H1 (cell line): ENCODE results near the gene TIMM10. TPM values are rescaled to one million over a fixed set of nuclear protein-coding genes. Genes with fewer than 3 reads are reported as not detected.

Experiments used
- polyA plus RNA-seq, 7 experiments: library from polyadenylated mRNA; depleted of rRNA in 3 of 7; stranded (reverse) in 5 of 7; unstranded in 2 of 7; fragments of >200 nt in 5 of 7; fragments of 200-250 nt in 2 of 7; gene quantifications; 1 replicate in 5 of 7; 2 replicates in 1 of 7; 4 replicates in 1 of 7; pipeline versions ENCODE4 v1.2.1 to v1.2.3, GENCODE V29; 2011 to 2013; ENCODE audit warnings: missing spikeins in 2 of 7, mixed read lengths in 2 of 7
- total RNA-seq: library from RNA; stranded (reverse); fragmentation: NEBNext Ultra II Directional; extraction: Animal tissue kit (Norgen Biotek cat#: 25700); gene quantifications from 2 replicates; pipeline ENCODE4 v1.2.1, GENCODE V29; 2021
- TF ChIP-seq, protein P1 (sequence below): fragments of 300-600 bp; sonication (generic); IDR thresholded peaks from 2 replicates; pipeline ENCODE4 v1.7.1; 2012; ENCODE audit warnings: low read length, moderate library complexity, mild to moderate bottlenecking, inconsistent platforms; ENCODE audit not compliant: insufficient replicate concordance

Gene TIMM10
- total and polyA plus RNA-seq, 2 of the 8 experiments (the other 6 are each of a cell fraction or from before 2014, with no cell fraction given) = 117 to 227 TPM

DNA sequence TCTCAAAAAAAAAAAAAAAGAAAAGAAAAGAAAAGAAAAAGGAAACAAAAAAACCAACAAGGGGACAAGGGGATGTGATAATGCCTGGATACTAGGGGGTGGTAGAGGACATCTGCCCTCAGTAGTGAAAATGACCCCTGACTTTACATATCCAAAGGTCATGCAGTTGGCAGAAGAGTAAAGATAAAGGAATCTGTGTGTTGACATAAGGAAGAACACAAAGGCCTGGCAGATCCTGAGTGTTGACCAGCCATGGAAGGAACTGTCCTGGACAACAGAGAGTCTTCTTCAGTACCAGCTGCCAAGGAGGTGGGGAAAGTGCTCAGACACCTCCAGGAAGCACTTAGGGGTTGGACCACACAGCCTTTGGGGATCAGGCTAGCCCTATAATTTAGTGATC is 27.7 kb downstream of the TIMM10 start (continued):
- TF ChIP-seq, protein P1, sequence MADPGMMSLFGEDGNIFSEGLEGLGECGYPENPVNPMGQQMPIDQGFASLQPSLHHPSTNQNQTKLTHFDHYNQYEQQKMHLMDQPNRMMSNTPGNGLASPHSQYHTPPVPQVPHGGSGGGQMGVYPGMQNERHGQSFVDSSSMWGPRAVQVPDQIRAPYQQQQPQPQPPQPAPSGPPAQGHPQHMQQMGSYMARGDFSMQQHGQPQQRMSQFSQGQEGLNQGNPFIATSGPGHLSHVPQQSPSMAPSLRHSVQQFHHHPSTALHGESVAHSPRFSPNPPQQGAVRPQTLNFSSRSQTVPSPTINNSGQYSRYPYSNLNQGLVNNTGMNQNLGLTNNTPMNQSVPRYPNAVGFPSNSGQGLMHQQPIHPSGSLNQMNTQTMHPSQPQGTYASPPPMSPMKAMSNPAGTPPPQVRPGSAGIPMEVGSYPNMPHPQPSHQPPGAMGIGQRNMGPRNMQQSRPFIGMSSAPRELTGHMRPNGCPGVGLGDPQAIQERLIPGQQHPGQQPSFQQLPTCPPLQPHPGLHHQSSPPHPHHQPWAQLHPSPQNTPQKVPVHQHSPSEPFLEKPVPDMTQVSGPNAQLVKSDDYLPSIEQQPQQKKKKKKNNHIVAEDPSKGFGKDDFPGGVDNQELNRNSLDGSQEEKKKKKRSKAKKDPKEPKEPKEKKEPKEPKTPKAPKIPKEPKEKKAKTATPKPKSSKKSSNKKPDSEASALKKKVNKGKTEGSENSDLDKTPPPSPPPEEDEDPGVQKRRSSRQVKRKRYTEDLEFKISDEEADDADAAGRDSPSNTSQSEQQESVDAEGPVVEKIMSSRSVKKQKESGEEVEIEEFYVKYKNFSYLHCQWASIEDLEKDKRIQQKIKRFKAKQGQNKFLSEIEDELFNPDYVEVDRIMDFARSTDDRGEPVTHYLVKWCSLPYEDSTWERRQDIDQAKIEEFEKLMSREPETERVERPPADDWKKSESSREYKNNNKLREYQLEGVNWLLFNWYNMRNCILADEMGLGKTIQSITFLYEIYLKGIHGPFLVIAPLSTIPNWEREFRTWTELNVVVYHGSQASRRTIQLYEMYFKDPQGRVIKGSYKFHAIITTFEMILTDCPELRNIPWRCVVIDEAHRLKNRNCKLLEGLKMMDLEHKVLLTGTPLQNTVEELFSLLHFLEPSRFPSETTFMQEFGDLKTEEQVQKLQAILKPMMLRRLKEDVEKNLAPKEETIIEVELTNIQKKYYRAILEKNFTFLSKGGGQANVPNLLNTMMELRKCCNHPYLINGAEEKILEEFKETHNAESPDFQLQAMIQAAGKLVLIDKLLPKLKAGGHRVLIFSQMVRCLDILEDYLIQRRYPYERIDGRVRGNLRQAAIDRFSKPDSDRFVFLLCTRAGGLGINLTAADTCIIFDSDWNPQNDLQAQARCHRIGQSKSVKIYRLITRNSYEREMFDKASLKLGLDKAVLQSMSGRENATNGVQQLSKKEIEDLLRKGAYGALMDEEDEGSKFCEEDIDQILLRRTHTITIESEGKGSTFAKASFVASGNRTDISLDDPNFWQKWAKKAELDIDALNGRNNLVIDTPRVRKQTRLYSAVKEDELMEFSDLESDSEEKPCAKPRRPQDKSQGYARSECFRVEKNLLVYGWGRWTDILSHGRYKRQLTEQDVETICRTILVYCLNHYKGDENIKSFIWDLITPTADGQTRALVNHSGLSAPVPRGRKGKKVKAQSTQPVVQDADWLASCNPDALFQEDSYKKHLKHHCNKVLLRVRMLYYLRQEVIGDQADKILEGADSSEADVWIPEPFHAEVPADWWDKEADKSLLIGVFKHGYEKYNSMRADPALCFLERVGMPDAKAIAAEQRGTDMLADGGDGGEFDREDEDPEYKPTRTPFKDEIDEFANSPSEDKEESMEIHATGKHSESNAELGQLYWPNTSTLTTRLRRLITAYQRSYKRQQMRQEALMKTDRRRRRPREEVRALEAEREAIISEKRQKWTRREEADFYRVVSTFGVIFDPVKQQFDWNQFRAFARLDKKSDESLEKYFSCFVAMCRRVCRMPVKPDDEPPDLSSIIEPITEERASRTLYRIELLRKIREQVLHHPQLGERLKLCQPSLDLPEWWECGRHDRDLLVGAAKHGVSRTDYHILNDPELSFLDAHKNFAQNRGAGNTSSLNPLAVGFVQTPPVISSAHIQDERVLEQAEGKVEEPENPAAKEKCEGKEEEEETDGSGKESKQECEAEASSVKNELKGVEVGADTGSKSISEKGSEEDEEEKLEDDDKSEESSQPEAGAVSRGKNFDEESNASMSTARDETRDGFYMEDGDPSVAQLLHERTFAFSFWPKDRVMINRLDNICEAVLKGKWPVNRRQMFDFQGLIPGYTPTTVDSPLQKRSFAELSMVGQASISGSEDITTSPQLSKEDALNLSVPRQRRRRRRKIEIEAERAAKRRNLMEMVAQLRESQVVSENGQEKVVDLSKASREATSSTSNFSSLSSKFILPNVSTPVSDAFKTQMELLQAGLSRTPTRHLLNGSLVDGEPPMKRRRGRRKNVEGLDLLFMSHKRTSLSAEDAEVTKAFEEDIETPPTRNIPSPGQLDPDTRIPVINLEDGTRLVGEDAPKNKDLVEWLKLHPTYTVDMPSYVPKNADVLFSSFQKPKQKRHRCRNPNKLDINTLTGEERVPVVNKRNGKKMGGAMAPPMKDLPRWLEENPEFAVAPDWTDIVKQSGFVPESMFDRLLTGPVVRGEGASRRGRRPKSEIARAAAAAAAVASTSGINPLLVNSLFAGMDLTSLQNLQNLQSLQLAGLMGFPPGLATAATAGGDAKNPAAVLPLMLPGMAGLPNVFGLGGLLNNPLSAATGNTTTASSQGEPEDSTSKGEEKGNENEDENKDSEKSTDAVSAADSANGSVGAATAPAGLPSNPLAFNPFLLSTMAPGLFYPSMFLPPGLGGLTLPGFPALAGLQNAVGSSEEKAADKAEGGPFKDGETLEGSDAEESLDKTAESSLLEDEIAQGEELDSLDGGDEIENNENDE = no peak
